Neural cell (in vitro differentiated cells): Measurements from ENCODE around the gene EXOC6B. TPM values are rescaled to one million over a fixed set of nuclear protein-coding genes. Genes with fewer than 3 reads are reported as not detected.

Experiments used
- H2AFZ ChIP-seq: fragments of 200-600, 300-800 bp; sonication (generic), shearing (Covaris generic); 2 replicates; pipeline ENCODE4 v1.6.0; 2014; ENCODE audit warnings: low read depth, mild to moderate bottlenecking, antibody characterized with exemption, low read length, moderate library complexity
- H3F3A ChIP-seq: fragments of 200-600 bp; shearing (Covaris generic); 2 replicates; pipeline ENCODE4 v1.6.1; 2016; ENCODE audit warnings: mild to moderate bottlenecking, moderate library complexity, mixed read lengths, antibody characterized with exemption, low read length; ENCODE audit not compliant: insufficient read depth, poor library complexity, severe bottlenecking
- H3K27ac ChIP-seq: fragments of 200-600, 300-800 bp; sonication (generic), shearing (Covaris generic); 2 replicates; pipeline ENCODE4 v1.5.1; 2014; ENCODE audit warnings: mild to moderate bottlenecking, low read length, moderate library complexity
- H3K27me3 ChIP-seq: fragments of 300-800, 200-600 bp; sonication (generic), shearing (Covaris generic); 2 replicates; pipeline ENCODE4 v1.6.0; 2014; ENCODE audit warnings: mild to moderate bottlenecking, low read depth, low read length, moderate library complexity; ENCODE audit not compliant: insufficient read depth
- H3K36me3 ChIP-seq: fragments of 300-800, 200-600 bp; sonication (generic), shearing (Covaris generic); 2 replicates; pipeline ENCODE4 v1.5.1; 2014; ENCODE audit warnings: mild to moderate bottlenecking, antibody characterized with exemption, low read length, moderate library complexity; ENCODE audit not compliant: insufficient read depth
- H3K4me2 ChIP-seq: fragments of 300-800, 200-600 bp; sonication (generic), shearing (Covaris generic); 2 replicates; pipeline ENCODE4 v1.6.0; 2014; ENCODE audit warnings: mild to moderate bottlenecking, low read length
- H3K4me3 ChIP-seq: fragments of 300-800, 200-600 bp; sonication (generic), shearing (Covaris generic); 2 replicates; pipeline ENCODE4 v1.5.1; 2014; ENCODE audit warnings: mild to moderate bottlenecking, low read length, moderate library complexity
- H3K79me2 ChIP-seq: fragments of 200-600 bp; shearing (Covaris generic); replicated peaks from 2 replicates; pipeline ENCODE4 v1.6.0; 2014; ENCODE audit warnings: mild to moderate bottlenecking, low read length, moderate library complexity; ENCODE audit not compliant: insufficient read depth
- H3K9ac ChIP-seq: fragments of 300-800, 200-600 bp; sonication (generic), shearing (Covaris generic); 2 replicates; pipeline ENCODE4 v1.6.1; 2016; ENCODE audit warnings: mild to moderate bottlenecking, low read length, mixed read lengths
- H3K9me2 ChIP-seq: fragments of 200-600 bp; shearing (Covaris generic); 2 replicates; pipeline ENCODE4 v1.6.1; 2016; ENCODE audit warnings: mild to moderate bottlenecking, low read length, mixed read lengths; ENCODE audit not compliant: insufficient read depth
- H3K9me3 ChIP-seq: fragments of 200-600, 300-800 bp; sonication (generic), shearing (Covaris generic); 2 replicates; pipeline ENCODE4 v1.6.1; 2016; ENCODE audit warnings: mild to moderate bottlenecking, mixed run types, low read length, moderate library complexity, mixed read lengths
- H4K20me1 ChIP-seq: fragments of 200-600 bp; shearing (Covaris generic); 2 replicates; pipeline ENCODE4 v1.6.1; 2016; ENCODE audit warnings: mild to moderate bottlenecking, mixed run types; ENCODE audit not compliant: insufficient read depth
- CTCF ChIP-seq: fragments of 450-650 bp; IDR thresholded peaks from 2 replicates; pipeline ENCODE4 v1.5.1; 2014; ENCODE audit warnings: antibody characterized with exemption, mild to moderate bottlenecking, moderate library complexity; ENCODE audit not compliant: poor library complexity, severe bottlenecking
- EP300 ChIP-seq: fragments of 450-650 bp; conservative IDR thresholded peaks from 2 replicates; pipeline ENCODE4 v1.6.1; 2014; ENCODE audit warnings: antibody characterized with exemption, mild to moderate bottlenecking, moderate library complexity; ENCODE audit not compliant: poor library complexity, severe bottlenecking
- EZH2 ChIP-seq: fragments of 200-600, 300-800 bp; shearing (Covaris generic), sonication (generic); IDR thresholded peaks from 2 replicates; pipeline ENCODE4 v1.6.1; 2014; ENCODE audit warnings: antibody characterized with exemption, low read length, borderline replicate concordance, mild to moderate bottlenecking; ENCODE audit not compliant: insufficient read depth, poor library complexity, severe bottlenecking
- MXI1 ChIP-seq: fragments of 450-650 bp; conservative IDR thresholded peaks from 2 replicates; pipeline ENCODE4 v1.6.1; 2014; ENCODE audit warnings: antibody characterized with exemption, mild to moderate bottlenecking; ENCODE audit not compliant: poor library complexity, severe bottlenecking
- POLR2AphosphoS5 ChIP-seq: IDR thresholded peaks from 2 replicates; pipeline ENCODE4 v1.6.1; 2012
- RAD21 ChIP-seq: fragments of 450-650 bp; conservative IDR thresholded peaks from 2 replicates; pipeline ENCODE4 v1.6.1; 2014; ENCODE audit warnings: antibody characterized with exemption, mild to moderate bottlenecking, moderate library complexity
- REST ChIP-seq: IDR thresholded peaks from 2 replicates; pipeline ENCODE4 v1.6.1; 2012; ENCODE audit warnings: borderline replicate concordance
- SMC3 ChIP-seq: fragments of 450-650 bp; conservative IDR thresholded peaks from 2 replicates; pipeline ENCODE4 v1.6.1; 2014; ENCODE audit warnings: antibody characterized with exemption, mild to moderate bottlenecking, moderate library complexity; ENCODE audit not compliant: poor library complexity
- TAF1 ChIP-seq: IDR thresholded peaks from 2 replicates; pipeline ENCODE4 v1.6.1; 2012; ENCODE audit warnings: low read depth
- polyA plus RNA-seq: library from polyadenylated mRNA; depleted of rRNA; stranded (reverse); fragments of >200 nt; gene quantifications from 2 replicates; pipeline ENCODE4 v1.2.3, GENCODE V29; 2014

Gene EXOC6B
- polyA plus RNA-seq, 1 donor from 2014 or later, result 23.4 TPM

- TF ChIP-seq EZH2 (no peak), MXI1 (no peak), POLR2AphosphoS5 (no peak)
Measured at GRCh38 chr2:72796766-72797165, 29.1 kb downstream of the EXOC6B start (continued).

- Histone ChIP-seq H3K9ac (no peak overlapping the region), H4K20me1 (no peaks in the 10 kb centered on the region)
Measured at GRCh38 chr2:72794572-72794971, 31.3 kb downstream of the EXOC6B start.

More at GRCh38 chr2:72794572-72794971, 31.3 kb downstream of the EXOC6B start:
- Histone ChIP-seq H3K36me3 (no peaks in the 10 kb centered on the region), H3K9me3 (no peaks in the 10 kb centered on the region), H2AFZ (no peak overlapping the region), H3K4me3 (no peak overlapping the region), H3K9me2 (no peaks in the 10 kb centered on the region), H3K27ac (no peak overlapping the region), H3K79me2 (peaks cover 2% of the 10 kb centered on the region), H3K27me3 (no peaks in the 10 kb centered on the region), H3K4me2 (no peak overlapping the region), H3F3A (no peaks in the 10 kb centered on the region)
- no peak for TF ChIP-seq SMC3
- no peak for TF ChIP-seq MXI1
- no peak for TF ChIP-seq POLR2AphosphoS5
- no peak for TF ChIP-seq EZH2
- no peak for TF ChIP-seq RAD21
- no peak for TF ChIP-seq TAF1
- TF ChIP-seq EP300, result no peak
- no peak for TF ChIP-seq CTCF
- no peak for TF ChIP-seq REST
